ENCODE measurements around the gene SKP1. TPM values are rescaled to one million over a fixed set of nuclear protein-coding genes. Genes with fewer than 3 reads are reported as not detected.

SKP1 gene
- total and polyA plus RNA-seq, 9 of the 15 experiments (the other 6 are each of a cell fraction or from before 2014, with no cell fraction given) = 301 to 2,109 (median 639) TPM

DNA sequence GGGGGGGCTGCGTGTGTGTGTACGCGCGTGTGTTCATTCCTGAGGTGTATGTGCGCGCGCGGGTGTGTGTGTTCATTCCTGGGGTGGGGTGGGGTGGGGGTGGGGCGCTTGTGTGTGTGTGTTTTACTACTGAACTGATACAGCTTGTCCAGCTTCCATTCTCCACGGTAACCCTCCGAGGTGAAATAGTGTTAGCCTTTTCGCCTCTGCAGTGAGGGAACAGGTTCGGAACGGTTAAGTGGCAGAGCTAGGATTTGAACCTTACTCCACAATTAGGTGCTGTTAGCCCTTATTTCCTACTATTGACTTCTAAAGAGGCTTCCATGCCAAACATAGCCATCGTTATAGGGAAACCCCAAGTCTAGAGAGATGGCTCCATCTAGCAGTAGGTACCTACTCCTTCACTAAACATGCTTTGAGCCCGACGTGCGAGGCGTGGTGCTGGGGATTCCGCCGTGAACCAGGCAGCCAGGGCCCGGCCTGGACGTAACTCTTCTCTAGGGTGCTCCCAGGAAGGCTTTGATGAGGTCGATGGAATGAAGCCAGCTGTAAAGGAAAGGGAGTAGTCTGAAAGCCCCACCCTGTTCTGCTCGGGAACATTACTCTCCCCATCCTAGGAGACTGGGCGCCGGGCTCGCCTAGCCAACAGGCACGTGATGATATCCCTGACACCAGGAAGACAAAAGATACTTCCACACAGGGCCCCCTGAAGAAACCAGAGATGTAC, 782 bp upstream of the SKP1 start (continued):
- TF ChIP-seq, protein P1, sequence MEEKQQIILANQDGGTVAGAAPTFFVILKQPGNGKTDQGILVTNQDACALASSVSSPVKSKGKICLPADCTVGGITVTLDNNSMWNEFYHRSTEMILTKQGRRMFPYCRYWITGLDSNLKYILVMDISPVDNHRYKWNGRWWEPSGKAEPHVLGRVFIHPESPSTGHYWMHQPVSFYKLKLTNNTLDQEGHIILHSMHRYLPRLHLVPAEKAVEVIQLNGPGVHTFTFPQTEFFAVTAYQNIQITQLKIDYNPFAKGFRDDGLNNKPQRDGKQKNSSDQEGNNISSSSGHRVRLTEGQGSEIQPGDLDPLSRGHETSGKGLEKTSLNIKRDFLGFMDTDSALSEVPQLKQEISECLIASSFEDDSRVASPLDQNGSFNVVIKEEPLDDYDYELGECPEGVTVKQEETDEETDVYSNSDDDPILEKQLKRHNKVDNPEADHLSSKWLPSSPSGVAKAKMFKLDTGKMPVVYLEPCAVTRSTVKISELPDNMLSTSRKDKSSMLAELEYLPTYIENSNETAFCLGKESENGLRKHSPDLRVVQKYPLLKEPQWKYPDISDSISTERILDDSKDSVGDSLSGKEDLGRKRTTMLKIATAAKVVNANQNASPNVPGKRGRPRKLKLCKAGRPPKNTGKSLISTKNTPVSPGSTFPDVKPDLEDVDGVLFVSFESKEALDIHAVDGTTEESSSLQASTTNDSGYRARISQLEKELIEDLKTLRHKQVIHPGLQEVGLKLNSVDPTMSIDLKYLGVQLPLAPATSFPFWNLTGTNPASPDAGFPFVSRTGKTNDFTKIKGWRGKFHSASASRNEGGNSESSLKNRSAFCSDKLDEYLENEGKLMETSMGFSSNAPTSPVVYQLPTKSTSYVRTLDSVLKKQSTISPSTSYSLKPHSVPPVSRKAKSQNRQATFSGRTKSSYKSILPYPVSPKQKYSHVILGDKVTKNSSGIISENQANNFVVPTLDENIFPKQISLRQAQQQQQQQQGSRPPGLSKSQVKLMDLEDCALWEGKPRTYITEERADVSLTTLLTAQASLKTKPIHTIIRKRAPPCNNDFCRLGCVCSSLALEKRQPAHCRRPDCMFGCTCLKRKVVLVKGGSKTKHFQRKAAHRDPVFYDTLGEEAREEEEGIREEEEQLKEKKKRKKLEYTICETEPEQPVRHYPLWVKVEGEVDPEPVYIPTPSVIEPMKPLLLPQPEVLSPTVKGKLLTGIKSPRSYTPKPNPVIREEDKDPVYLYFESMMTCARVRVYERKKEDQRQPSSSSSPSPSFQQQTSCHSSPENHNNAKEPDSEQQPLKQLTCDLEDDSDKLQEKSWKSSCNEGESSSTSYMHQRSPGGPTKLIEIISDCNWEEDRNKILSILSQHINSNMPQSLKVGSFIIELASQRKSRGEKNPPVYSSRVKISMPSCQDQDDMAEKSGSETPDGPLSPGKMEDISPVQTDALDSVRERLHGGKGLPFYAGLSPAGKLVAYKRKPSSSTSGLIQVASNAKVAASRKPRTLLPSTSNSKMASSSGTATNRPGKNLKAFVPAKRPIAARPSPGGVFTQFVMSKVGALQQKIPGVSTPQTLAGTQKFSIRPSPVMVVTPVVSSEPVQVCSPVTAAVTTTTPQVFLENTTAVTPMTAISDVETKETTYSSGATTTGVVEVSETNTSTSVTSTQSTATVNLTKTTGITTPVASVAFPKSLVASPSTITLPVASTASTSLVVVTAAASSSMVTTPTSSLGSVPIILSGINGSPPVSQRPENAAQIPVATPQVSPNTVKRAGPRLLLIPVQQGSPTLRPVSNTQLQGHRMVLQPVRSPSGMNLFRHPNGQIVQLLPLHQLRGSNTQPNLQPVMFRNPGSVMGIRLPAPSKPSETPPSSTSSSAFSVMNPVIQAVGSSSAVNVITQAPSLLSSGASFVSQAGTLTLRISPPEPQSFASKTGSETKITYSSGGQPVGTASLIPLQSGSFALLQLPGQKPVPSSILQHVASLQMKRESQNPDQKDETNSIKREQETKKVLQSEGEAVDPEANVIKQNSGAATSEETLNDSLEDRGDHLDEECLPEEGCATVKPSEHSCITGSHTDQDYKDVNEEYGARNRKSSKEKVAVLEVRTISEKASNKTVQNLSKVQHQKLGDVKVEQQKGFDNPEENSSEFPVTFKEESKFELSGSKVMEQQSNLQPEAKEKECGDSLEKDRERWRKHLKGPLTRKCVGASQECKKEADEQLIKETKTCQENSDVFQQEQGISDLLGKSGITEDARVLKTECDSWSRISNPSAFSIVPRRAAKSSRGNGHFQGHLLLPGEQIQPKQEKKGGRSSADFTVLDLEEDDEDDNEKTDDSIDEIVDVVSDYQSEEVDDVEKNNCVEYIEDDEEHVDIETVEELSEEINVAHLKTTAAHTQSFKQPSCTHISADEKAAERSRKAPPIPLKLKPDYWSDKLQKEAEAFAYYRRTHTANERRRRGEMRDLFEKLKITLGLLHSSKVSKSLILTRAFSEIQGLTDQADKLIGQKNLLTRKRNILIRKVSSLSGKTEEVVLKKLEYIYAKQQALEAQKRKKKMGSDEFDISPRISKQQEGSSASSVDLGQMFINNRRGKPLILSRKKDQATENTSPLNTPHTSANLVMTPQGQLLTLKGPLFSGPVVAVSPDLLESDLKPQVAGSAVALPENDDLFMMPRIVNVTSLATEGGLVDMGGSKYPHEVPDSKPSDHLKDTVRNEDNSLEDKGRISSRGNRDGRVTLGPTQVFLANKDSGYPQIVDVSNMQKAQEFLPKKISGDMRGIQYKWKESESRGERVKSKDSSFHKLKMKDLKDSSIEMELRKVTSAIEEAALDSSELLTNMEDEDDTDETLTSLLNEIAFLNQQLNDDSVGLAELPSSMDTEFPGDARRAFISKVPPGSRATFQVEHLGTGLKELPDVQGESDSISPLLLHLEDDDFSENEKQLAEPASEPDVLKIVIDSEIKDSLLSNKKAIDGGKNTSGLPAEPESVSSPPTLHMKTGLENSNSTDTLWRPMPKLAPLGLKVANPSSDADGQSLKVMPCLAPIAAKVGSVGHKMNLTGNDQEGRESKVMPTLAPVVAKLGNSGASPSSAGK (IDR thresholded peaks at IDR 0.05) = peak; percentile 51

All from K562 (cell line).